ENCODE results near the gene EFHC1. TPM values are rescaled to one million over a fixed set of nuclear protein-coding genes. Genes with fewer than 3 reads are reported as not detected.

The EFHC1 gene
- total and polyA plus RNA-seq, 2 of the 13 experiments (the other 11 are each of a cell fraction or from before 2014, with no cell fraction given) = 23.4 to 29.5 TPM

DNA sequence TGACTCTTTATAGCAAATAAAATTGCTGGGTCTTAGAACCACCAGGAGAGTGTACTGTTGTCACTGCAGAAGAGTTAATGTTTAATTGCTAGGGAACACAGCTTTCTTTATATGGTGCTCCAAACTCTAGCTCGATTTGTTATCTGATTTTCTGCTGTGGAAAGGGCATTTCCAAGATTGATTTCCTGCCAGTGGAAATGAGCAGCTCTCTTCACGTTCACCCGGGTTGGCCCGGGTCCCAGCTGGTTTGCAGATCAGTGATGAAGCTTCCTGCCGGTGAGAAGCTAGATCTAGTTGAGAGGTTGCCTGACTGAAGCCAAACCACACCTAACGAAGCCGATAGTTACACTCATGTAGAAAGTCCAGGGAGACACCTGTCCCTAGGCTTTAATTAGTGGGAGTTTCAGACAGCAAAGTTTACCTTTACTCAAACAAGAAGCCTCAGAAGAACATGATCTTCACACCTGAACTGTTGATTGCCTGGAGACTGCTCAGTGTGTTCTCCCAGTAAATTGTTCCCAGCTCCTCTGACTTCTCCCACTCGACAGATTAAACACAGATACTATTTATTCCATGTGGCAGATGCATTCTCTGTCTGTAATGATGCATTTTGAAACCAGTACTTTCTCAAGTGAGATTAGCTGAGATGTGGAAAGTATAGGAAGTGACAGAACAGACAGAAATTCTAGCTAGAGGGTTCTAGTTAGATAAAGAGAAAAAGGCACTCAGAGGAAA lies 30.3 kb upstream of the EFHC1 start (continued):
- TF ChIP-seq, protein P1, sequence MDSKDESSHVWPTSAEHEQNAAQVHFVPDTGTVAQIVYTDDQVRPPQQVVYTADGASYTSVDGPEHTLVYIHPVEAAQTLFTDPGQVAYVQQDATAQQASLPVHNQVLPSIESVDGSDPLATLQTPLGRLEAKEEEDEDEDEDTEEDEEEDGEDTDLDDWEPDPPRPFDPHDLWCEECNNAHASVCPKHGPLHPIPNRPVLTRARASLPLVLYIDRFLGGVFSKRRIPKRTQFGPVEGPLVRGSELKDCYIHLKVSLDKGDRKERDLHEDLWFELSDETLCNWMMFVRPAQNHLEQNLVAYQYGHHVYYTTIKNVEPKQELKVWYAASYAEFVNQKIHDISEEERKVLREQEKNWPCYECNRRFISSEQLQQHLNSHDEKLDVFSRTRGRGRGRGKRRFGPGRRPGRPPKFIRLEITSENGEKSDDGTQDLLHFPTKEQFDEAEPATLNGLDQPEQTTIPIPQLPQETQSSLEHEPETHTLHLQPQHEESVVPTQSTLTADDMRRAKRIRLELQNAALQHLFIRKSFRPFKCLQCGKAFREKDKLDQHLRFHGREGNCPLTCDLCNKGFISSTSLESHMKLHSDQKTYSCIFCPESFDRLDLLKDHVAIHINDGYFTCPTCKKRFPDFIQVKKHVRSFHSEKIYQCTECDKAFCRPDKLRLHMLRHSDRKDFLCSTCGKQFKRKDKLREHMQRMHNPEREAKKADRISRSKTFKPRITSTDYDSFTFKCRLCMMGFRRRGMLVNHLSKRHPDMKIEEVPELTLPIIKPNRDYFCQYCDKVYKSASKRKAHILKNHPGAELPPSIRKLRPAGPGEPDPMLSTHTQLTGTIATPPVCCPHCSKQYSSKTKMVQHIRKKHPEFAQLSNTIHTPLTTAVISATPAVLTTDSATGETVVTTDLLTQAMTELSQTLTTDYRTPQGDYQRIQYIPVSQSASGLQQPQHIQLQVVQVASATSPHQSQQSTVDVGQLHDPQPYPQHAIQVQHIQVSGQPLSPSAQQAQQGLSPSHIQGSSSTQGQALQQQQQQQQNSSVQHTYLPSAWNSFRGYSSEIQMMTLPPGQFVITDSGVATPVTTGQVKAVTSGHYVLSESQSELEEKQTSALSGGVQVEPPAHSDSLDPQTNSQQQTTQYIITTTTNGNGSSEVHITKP (CRISPR knock-in tag; IDR thresholded peaks at IDR 0.05; ENCODE audit: low read depth) = no peak
- TF ChIP-seq, protein P2, sequence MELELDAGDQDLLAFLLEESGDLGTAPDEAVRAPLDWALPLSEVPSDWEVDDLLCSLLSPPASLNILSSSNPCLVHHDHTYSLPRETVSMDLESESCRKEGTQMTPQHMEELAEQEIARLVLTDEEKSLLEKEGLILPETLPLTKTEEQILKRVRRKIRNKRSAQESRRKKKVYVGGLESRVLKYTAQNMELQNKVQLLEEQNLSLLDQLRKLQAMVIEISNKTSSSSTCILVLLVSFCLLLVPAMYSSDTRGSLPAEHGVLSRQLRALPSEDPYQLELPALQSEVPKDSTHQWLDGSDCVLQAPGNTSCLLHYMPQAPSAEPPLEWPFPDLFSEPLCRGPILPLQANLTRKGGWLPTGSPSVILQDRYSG (CRISPR knock-in tag; IDR thresholded peaks at IDR 0.05) = no peak
- TF ChIP-seq ZNF501 (CRISPR knock-in tag; IDR thresholded peaks at IDR 0.05) = 0 out of 2 replicates have a peak, but pooled peaks have one; percentile 57
- peak; percentile 48 for TF ChIP-seq TCF7 (IDR thresholded peaks at IDR 0.05; ENCODE audit: low read depth)
- TF ChIP-seq, protein P3, sequence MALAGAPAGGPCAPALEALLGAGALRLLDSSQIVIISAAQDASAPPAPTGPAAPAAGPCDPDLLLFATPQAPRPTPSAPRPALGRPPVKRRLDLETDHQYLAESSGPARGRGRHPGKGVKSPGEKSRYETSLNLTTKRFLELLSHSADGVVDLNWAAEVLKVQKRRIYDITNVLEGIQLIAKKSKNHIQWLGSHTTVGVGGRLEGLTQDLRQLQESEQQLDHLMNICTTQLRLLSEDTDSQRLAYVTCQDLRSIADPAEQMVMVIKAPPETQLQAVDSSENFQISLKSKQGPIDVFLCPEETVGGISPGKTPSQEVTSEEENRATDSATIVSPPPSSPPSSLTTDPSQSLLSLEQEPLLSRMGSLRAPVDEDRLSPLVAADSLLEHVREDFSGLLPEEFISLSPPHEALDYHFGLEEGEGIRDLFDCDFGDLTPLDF (CRISPR knock-in tag; IDR thresholded peaks at IDR 0.05) = no peak
- peak; percentile 67 for TF ChIP-seq POLR2AphosphoS5 (IDR thresholded peaks at IDR 0.05; ENCODE audit: low read depth, low read length)
- peak; percentile 59; the same call in 1 of the 2 replicates for TF ChIP-seq ZNF430 (CRISPR knock-in tag; IDR thresholded peaks at IDR 0.05)
- no peak for TF ChIP-seq PHF20 (CRISPR knock-in tag; IDR thresholded peaks at IDR 0.05)
- peak; percentile 87 for TF ChIP-seq SAP130 (CRISPR knock-in tag; IDR thresholded peaks at IDR 0.05; ENCODE audit: low read depth)
- no peak for TF ChIP-seq ZNF20 (CRISPR knock-in tag; IDR thresholded peaks at IDR 0.05)
- peak; percentile 13; the same call in 1 of the 2 replicates for TF ChIP-seq GFI1 (CRISPR knock-in tag; IDR thresholded peaks at IDR 0.05; ENCODE audit: borderline replicate concordance)
- TF ChIP-seq HOXA3 (CRISPR knock-in tag; IDR thresholded peaks at IDR 0.05) = peak; percentile 45
- TF ChIP-seq ZNF225 (CRISPR knock-in tag; IDR thresholded peaks at IDR 0.05) = no peak
- TF ChIP-seq HHEX (CRISPR knock-in tag; IDR thresholded peaks at IDR 0.05) = no peak
- no peak for TF ChIP-seq SP5 (CRISPR knock-in tag; IDR thresholded peaks at IDR 0.05; ENCODE audit: borderline replicate concordance, low read depth)
- TF ChIP-seq GATAD2A (CRISPR knock-in tag; IDR thresholded peaks at IDR 0.05) = peak; percentile 74
- no peak for TF ChIP-seq ZNF780A (CRISPR knock-in tag; IDR thresholded peaks at IDR 0.05)
- TF ChIP-seq GATA4 (IDR thresholded peaks at IDR 0.05; ENCODE audit: borderline replicate concordance, low read depth) = peak; percentile 85; the same call in 1 of the 2 replicates
- TF ChIP-seq, protein P4, sequence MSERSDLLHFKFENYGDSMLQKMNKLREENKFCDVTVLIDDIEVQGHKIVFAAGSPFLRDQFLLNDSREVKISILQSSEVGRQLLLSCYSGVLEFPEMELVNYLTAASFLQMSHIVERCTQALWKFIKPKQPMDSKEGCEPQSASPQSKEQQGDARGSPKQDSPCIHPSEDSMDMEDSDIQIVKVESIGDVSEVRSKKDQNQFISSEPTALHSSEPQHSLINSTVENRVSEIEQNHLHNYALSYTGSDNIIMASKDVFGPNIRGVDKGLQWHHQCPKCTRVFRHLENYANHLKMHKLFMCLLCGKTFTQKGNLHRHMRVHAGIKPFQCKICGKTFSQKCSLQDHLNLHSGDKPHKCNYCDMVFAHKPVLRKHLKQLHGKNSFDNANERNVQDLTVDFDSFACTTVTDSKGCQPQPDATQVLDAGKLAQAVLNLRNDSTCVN (CRISPR knock-in tag; IDR thresholded peaks at IDR 0.05; ENCODE audit: borderline replicate concordance) = peak; percentile 91
- no peak for TF ChIP-seq ZSCAN30 (CRISPR knock-in tag; IDR thresholded peaks at IDR 0.05)
- peak; percentile 74; the same call in 1 of the 2 replicates for TF ChIP-seq MIXL1 (CRISPR knock-in tag; IDR thresholded peaks at IDR 0.05)
- TF ChIP-seq, protein P5, sequence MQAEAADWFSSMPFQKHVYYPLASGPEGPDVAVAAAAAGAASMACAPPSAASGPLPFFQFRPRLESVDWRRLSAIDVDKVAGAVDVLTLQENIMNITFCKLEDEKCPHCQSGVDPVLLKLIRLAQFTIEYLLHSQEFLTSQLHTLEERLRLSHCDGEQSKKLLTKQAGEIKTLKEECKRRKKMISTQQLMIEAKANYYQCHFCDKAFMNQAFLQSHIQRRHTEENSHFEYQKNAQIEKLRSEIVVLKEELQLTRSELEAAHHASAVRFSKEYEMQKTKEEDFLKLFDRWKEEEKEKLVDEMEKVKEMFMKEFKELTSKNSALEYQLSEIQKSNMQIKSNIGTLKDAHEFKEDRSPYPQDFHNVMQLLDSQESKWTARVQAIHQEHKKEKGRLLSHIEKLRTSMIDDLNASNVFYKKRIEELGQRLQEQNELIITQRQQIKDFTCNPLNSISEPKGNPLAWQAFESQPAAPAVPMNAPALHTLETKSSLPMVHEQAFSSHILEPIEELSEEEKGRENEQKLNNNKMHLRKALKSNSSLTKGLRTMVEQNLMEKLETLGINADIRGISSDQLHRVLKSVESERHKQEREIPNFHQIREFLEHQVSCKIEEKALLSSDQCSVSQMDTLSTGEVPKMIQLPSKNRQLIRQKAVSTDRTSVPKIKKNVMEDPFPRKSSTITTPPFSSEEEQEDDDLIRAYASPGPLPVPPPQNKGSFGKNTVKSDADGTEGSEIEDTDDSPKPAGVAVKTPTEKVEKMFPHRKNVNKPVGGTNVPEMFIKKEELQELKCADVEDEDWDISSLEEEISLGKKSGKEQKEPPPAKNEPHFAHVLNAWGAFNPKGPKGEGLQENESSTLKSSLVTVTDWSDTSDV (CRISPR knock-in tag; IDR thresholded peaks at IDR 0.05) = no peak
